Nephron progenitor cell (in vitro differentiated cells): ENCODE data around the gene UNC93B1.

ENCODE experiments used
- DNase-seq: peaks from one replicate; pipeline ENCODE4 v3.0.0; 2021
- H3K27ac Mint-ChIP-seq: 2 replicates; pipeline ENCODE4 v1.8.0; 2021; ENCODE audit warnings: mild to moderate bottlenecking, moderate library complexity, mixed read lengths
- H3K27me3 Mint-ChIP-seq: 2 replicates; pipeline ENCODE4 v1.8.0; 2021; ENCODE audit warnings: mild to moderate bottlenecking, low read depth, mixed read lengths; ENCODE audit not compliant: poor library complexity
- H3K36me3 Mint-ChIP-seq: 2 replicates; pipeline ENCODE4 v1.8.0; 2021; ENCODE audit warnings: low read depth, mixed read lengths
- H3K4me1 Mint-ChIP-seq: 2 replicates; pipeline ENCODE4 v1.8.0; 2021; ENCODE audit warnings: mixed read lengths
- H3K4me3 Mint-ChIP-seq: 2 replicates; pipeline ENCODE4 v1.8.0; 2021; ENCODE audit warnings: mild to moderate bottlenecking, moderate library complexity, mixed read lengths
- H3K9me3 Mint-ChIP-seq: 2 replicates; pipeline ENCODE4 v1.8.0; 2021; ENCODE audit warnings: mild to moderate bottlenecking, moderate library complexity, mixed read lengths
- CTCF ChIP-seq: fragments of 200-600 bp; sonication (generic); IDR thresholded peaks from 2 replicates; pipeline ENCODE4 v1.5.0; 2021; ENCODE audit warnings: antibody characterized with exemption

The UNC93B1 gene

GRCh38 chr11:68043349-68044144 lies 39.6 kb upstream of the UNC93B1 start:
- no peak overlapping the region for H3K27ac Mint-ChIP-seq
- no peak for DNase-seq
- TF ChIP-seq CTCF: no peak

GRCh38 chr11:68043029-68043348 lies 39.1 kb upstream of the UNC93B1 start:
- Mint-ChIP-seq H3K4me1 (peaks cover 17% of the 10 kb centered on the region), H3K36me3 (no peaks in the 10 kb centered on the region), H3K27me3 (no peaks in the 10 kb centered on the region), H3K9me3 (no peaks in the 10 kb centered on the region), H3K27ac (no peak overlapping the region), H3K4me3 (no peak overlapping the region)
- no peak for TF ChIP-seq CTCF
- DNase-seq: no peak

More at GRCh38 chr11:68043349-68044144, 39.6 kb upstream of the UNC93B1 start:
- no peaks in the 10 kb centered on the region for H3K36me3 Mint-ChIP-seq
- H3K4me3 Mint-ChIP-seq: no peak overlapping the region
- peaks cover 17% of the 10 kb centered on the region for H3K4me1 Mint-ChIP-seq
- H3K9me3 Mint-ChIP-seq: no peaks in the 10 kb centered on the region
- H3K27me3 Mint-ChIP-seq: no peaks in the 10 kb centered on the region

- H3K4me1 Mint-ChIP-seq: peaks cover 20% of the 10 kb centered on the region
- H3K4me3 Mint-ChIP-seq: no peak overlapping the region
- TF ChIP-seq CTCF: no peak
- no peak for DNase-seq
- no peaks in the 10 kb centered on the region for H3K9me3 Mint-ChIP-seq
- no peaks in the 10 kb centered on the region for H3K27me3 Mint-ChIP-seq
- H3K27ac Mint-ChIP-seq: no peak overlapping the region
- H3K36me3 Mint-ChIP-seq: no peaks in the 10 kb centered on the region
These were observed 38.5 kb upstream of the UNC93B1 start for GRCh38 chr11:68042219-68043028.

- no peak for DNase-seq
- H3K9me3 Mint-ChIP-seq: no peaks in the 10 kb centered on the region
- no peak overlapping the region for H3K4me3 Mint-ChIP-seq
- H3K36me3 Mint-ChIP-seq: no peaks in the 10 kb centered on the region
- H3K27ac Mint-ChIP-seq: peak overlapping the region; percentile 93
- TF ChIP-seq CTCF: no peak
- H3K27me3 Mint-ChIP-seq: no peaks in the 10 kb centered on the region
- H3K4me1 Mint-ChIP-seq: peaks cover 21% of the 10 kb centered on the region
These were observed 37.8 kb upstream of the UNC93B1 start for GRCh38 chr11:68041617-68042218.

- H3K9me3 Mint-ChIP-seq: no peaks in the 10 kb centered on the region
- no peak overlapping the region for H3K4me3 Mint-ChIP-seq
- no peaks in the 10 kb centered on the region for H3K27me3 Mint-ChIP-seq
- peaks cover 21% of the 10 kb centered on the region for H3K4me1 Mint-ChIP-seq
- no peak for DNase-seq
- no peak overlapping the region for H3K27ac Mint-ChIP-seq
- TF ChIP-seq CTCF: no peak
- H3K36me3 Mint-ChIP-seq: no peaks in the 10 kb centered on the region
These were observed 37.2 kb upstream of the UNC93B1 start for GRCh38 chr11:68040957-68041591.
